GM19351 (cell line): ENCODE results near the gene FMO2.
A peak's percentile ranks its signal among the peaks of the same experiment; 100 is the strongest.

Experiments used
- ATAC-seq: cut with Tn5 transposase; IDR thresholded peaks from one replicate; pipeline ENCODE4 v1.9.1; 2021; ENCODE audit warnings: mild to moderate bottlenecking, moderate library complexity; ENCODE audit not compliant: unreplicated experiment

Gene FMO2

DNA sequence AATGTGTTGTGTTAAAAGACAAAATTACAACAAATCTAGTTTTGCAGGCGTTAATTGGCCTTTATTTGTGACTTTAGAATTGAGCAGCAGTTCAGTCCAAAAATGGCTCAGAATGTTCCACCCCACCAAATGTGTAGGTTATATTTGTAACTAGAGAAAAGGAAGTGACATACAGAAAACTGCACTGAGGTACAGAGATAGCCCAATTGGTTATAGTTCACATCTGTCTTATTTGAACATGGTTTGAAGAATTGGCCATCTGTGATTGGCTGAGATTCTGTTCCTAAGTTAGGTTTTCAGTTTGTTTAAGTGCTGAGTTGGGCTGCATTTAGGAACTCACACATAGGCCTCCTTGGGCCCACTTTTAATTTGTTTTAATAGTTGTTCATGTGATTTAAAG is 12.0 kb upstream of the FMO2 start:
- ATAC-seq: peak; percentile 90

- ATAC-seq: no peak
Measured at GRCh38 chr1:171174560-171175294, 10.4 kb upstream of the FMO2 start.

DNA sequence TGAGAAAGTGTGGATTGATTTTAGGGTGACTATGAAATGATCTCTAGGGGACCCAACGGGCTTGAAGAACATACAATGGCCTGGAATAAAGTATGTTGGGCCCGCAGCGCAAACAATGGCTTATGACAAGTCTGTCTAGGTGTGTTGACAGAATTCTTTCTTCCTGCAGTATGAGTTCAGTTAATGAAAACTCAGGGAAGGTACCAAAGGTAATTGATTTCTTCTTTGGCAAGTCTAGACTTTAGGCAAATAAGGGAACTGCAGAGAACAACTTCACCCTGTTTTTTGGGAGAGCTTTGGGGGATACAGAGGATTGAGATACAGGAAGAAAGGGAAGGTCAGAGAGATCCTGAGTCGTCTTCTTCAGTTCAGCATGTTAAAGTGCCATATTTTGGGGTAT is 7.8 kb upstream of the FMO2 start:
- no peak for ATAC-seq

DNA sequence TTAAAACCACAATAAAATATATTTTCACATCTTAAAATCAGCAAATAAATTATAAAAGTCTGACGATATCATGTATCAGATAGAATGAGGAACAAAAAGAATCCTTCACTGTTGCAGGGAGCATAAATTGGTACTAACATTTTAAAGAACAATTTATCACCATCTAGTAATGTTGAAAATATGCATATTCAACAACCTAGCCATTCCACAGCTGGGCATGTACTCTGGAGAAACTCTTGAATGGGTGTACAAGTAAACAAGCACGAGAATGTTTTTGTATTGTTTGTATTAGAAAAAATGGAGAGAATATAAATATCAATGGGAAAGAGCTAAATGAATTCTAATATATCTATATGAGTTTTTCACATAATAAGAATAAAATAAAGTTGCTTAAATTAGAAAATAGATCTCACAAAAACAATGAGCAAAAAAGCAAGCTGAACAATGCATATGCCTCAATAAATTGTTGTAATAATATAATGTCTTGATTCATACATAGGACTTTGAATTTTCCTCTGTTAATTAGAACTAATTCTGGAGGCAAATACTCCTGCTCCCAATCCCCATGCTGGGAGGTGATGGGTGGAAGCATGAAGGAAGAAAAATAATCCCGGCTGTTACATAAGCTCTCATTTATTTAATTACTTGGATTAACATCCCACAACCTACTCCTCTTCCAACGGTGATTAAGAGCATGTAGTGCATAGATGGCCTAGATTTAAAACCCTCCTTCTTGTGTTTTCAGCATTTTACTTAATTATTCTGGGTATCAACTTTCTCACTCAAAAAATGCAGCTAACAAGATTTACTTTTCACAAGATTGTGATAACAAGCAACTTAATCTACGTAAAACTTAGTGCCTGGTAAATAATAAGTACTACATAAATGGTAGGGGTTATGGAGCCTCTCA is 5.5 kb upstream of the FMO2 start:
- ATAC-seq: no peak

GRCh38 chr1:171180670-171181069 is 4.4 kb upstream of the FMO2 start:
- ATAC-seq: no peak

DNA sequence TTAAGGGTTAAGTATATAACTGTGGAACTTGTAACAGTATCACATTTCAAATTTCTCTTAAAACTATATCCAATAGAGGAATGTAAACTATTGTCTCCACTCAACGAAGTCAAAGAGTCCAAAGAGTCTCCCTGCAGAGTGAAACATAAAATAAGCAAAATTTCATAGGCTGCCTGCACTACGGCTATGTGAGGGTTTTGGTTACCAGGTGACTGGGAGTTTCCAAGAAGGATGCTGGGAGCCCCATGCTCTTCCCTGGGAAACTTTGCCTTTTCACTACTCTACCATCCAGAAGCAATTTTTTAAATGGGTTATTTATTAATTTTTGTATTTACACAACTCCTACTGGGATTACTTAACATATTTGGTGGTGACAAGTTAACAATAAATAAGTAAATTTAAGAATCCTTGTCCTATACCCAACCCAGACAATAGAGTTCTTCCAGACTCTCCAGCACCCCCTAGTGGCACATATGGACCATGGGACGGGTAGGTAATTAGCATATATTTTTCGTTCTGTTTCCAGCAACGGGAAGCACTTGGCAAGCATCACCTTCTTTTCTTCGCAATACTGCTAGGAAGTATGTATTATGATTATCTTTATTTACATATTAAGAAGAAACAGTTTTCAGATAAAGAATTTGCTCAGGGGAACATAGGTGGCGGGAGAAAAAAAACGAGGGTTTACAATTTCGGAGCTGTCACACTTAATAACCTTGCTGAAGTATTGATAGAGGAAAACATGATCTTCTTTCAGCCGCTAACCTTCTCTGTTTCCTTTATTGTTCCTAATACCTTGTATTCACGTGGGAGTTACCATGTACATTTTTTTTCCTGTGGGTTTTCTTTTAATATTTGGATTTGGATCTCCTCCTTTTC is 3.5 kb downstream of the FMO2 start:
- ATAC-seq: peak; percentile 94

DNA sequence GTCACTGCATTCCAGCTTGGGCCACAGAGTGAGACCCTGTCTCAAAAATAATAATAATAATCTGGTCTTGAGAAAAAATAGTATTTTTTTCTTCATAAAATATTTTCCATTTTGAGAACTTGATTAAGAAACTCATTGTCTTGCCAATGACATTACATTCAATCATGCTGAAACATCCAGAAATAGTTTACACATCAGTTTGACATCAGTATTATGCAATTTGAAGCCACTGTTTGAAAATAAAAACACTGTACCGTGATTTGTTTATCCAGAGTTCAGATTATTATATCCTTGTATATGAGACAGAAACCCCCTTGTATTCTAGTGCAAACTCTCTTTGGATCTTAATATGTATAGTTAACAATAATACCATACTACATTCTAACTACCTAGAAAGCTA is 6.9 kb downstream of the FMO2 start:
- ATAC-seq: no peak

DNA sequence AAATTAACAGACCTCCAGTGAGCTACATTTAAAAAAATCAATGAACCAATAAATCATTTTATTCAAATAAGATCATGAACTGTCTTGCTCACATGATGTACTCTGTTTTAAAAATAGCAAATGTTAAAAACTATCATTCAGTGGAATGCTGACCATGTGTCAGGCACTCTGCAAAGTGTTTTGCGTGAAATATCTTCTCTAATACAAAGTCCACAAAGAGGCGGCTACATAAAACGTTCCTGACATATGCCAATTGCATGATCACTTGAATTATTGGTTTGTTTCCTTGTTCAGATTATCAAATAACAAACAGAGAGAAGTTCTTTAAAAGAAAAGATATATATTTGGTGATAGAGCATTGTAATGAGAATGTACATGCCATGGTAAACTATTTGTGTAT is 10.7 kb downstream of the FMO2 start:
- ATAC-seq: no peak

DNA sequence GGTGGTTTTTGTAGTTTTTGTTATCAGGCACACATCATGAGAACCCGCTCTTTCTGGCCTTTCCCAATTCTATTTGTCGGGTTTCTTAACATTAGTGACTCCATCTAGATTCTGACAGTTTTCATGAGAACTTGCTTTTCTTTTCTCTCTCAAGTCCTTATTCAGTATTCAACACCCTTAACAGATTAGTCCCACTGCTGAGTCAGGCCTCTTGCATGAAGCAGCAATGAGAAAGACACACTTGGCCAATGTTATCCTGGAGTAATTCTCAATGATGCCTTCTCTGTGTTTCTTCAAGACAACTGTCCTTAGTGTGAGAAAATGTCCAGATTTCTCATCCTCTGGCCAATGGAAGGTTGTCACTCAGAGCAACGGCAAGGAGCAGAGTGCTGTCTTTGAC is 11.3 kb downstream of the FMO2 start:
- no peak for ATAC-seq

GRCh38 chr1:171198081-171198480 is 13.0 kb downstream of the FMO2 start:
- no peak for ATAC-seq

DNA sequence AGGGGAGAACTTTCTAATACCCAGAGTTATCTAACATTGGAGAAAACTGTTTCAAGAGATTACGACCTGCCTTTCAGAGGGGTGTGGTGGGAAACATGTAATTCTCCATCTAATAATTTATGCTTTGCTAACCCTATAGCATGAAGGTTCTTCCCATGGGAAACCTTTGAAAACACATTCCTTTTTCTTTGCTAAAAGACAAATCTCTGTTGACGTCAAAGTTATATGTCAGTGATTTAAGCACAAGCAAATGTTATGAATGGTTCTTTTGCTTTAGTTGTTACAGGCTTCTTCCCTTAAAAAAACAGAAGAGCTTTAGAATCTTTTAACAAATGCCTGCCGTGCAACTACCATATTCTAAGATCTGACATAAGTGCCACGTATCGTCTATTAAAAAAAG is 19.2 kb downstream of the FMO2 start:
- ATAC-seq: no peak

DNA sequence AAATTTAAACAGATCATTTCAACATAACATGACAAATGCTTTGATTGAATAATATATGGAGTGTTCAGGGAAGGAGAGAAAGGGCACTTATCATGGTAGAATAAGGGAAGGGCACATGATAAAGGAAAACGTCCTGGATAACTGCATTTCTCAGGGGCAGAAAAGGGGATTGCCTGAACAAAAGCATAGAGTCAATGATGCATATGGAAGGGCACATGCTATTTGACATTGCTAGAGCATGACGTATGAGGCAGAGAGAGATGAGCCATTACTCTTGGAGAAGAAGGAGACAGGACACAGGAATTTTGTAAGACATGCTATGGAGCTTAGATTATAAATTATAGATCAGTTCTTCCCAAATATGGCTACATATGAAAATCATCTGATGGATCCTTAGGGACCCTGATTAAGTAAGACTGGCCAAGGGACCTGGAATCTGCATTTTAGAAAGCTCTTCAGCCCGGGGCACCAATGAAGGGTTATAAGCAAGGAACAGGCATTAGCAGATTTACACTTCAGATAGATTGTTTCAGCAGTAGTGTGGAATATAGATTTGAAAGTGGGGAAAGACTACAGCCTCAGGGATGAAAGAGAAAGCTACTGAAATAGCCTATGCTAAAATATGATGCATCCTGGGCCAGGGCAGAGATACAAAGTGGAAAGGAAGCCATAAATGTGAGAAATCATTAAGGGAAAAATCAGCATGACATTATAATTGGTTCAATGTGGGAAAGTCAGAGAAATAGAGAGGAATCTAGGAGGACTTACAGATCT is 21.3 kb downstream of the FMO2 start:
- ATAC-seq: no peak

GRCh38 chr1:171206978-171207355 is 21.9 kb downstream of the FMO2 start:
- no peak for ATAC-seq

DNA sequence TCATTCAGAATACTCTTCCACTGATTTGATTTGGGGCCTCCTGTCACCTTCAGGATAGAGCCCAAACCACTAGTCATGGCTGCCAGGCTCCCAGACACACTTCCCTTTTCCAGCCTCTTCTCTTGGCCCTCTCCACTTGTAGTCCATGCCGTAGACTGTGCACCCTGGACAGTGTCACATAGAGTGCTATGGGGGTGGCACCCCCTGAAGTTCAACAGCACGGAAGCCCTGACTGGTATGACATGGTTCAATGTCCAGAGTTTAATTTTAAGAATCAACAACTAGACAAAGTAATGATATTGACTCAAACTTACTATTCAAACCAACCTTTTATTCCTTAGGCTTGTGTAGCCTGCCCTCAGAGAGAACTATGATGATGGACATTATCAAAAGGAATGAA is 22.3 kb downstream of the FMO2 start:
- no peak for ATAC-seq

- no peak for ATAC-seq
Measured at GRCh38 chr1:171210355-171210754, 25.3 kb downstream of the FMO2 start.

GRCh38 chr1:171212607-171213351 is 27.7 kb downstream of the FMO2 start:
- ATAC-seq: no peak

DNA sequence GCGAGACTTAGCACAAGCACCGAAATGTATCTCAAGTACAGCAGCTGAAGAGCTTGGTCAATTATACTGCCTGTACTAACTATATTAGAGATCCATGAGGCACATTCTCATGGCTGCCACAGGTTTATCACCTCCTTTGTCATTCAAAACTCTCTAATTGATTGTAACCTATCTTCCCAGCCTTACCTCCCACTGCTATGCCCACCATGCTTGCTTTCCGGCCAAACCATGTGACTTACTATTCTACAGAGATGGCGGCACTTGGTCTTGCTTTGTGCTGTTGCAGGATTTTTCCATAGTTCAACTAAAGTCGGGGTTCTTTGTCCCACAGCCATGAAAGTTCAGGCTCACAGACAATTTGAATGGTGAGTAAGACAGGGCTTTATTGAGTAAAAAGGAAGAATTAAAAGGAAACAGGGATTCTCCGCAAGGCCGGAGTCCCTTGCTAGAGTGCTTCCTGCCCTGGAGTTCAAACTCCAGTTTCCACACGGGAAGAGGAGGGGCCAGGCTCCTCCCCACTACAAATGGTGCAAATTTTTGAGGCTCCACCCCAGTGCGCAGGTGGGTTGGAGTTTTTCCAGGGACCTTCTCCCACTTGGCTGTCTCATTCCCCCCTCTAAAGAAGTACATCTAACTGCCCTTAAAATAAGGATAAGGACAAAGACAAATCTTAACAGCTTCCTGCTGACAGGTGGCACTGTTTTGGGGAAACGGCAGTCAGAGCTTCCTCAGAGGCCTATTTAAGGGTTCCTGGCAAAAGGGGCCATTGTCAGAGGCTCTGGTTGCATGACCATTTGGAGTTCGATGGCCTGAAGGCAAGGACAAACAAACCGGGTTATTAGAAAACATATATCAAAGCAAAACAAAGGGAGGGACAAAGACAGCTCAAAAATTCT is 28.7 kb downstream of the FMO2 start:
- ATAC-seq: no peak

- ATAC-seq: no peak
Measured at GRCh38 chr1:171217658-171218443, 32.8 kb downstream of the FMO2 start.
